Superior temporal gyrus (tissue), 1 donor: ENCODE data around the gene TLNRD1.

ENCODE experiments used
- DNase-seq: peaks from one replicate; pipeline ENCODE4 v3.0.0-alpha.2; 2016; ENCODE audit errors: extremely low spot score

Gene TLNRD1

GRCh38 chr15:81029414-81030300 lies 28.9 kb downstream of the TLNRD1 start:
- no peak for DNase-seq

- no peak for DNase-seq
These were observed 29.6 kb downstream of the TLNRD1 start for GRCh38 chr15:81030301-81030750.

GRCh38 chr15:81031203-81031602 lies 30.5 kb downstream of the TLNRD1 start:
- no peak for DNase-seq

DNA sequence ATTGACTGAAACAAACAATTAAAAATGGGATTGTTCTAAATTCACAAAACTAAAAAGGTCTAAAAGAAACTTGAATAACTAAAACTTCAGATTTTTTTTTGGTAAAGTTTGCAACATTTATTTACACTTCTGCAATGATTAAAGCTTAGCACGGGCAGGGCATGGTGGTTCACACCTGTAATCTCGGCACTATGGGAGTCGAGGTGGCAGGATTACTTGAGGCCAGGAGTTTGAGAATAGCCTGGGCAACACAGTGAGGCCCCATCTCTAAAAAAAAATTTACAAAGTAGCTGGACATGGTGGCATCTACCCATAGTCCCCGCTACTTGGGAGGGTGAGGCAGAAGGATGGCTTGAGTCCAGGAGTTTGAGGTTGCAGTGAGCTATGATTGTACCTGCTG lies 31.6 kb downstream of the TLNRD1 start:
- no peak for DNase-seq

GRCh38 chr15:81032818-81033217 lies 32.1 kb downstream of the TLNRD1 start:
- no peak for DNase-seq

DNA sequence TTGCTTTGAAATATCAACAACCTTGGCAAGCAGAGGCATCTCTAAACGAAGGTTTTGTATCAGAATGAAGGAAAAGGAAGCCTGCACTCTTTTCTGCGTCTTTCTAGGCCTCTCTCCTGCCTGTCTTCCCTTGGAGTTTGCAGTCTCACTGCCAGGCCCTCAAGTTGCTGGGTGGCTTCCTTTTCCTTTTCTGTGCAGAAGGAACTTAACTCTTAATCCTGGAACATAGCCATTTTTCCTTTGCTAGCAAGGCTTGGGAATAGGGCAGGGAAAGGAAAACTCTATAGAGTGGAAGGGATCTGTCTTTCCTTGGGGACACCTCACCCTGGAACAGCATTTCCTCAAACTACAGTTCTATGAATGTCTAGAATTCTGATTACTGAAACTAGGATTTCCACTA lies 32.8 kb downstream of the TLNRD1 start:
- DNase-seq, result no peak

DNA sequence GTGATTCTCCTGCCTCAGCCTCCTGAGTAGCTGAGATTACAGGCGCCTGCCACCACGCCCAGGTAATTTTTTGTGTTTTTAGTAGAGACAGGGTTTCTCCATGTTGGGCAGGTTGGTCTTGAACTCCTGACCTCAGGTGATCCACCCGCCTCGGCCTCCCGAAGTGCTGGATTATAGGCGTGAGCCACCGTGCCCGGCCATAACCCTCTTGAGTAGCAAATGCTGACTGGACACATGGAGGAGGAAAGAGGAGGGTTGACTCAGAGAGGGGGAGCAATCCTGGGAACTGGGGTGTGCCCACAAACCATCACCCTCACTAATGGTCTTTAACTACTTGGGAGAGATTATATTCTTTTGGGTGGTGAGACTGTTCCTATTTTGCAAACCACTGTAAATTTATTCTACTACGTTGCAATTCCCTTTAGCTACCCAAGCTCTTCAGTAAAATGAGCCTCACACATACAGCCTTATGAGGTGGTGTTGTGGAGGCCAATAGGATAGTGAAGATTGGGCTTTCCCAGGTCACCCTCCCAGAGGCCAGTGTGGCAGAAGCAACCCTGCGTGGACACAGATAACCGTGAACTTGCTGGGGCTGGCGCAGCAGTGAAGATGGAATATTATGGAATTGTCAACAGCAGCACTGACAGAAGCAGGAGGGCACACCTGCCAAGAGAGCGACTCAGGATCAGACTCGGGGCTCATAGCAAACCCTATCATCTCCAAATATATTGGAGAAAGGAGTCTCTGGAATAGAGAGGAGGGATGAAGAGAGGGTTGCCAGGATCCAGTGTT lies 37.4 kb downstream of the TLNRD1 start:
- DNase-seq, result no peak

DNA sequence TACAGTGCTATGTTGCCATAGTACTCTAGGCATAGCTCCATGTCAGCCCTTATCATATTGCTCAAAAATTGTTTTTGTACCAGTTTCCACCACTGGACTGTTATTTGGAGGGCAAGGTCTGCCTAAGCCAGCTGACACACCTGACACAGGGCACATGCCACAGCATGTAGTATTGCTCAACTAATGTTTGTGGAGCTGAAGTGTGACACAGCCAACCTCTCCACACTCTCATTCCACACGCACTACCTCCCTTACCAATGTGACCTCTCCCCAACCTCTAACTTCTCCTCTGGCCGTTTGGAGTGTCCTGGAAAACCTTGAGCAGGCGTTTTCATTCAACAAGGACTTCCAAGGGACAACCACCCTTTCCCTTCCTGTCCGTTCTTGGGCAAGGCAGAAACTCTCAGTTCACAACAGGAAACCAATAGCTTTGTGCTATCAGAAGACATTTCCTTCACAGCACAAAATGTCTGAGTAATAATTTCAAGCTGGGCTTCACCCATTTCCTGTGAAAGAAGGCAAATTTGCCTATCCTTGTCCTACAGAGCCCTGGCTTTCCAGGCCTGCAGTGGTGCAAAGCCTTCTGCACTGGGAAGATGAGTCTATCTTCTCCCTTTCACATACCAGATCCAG lies 38.4 kb downstream of the TLNRD1 start:
- DNase-seq, result no peak

DNA sequence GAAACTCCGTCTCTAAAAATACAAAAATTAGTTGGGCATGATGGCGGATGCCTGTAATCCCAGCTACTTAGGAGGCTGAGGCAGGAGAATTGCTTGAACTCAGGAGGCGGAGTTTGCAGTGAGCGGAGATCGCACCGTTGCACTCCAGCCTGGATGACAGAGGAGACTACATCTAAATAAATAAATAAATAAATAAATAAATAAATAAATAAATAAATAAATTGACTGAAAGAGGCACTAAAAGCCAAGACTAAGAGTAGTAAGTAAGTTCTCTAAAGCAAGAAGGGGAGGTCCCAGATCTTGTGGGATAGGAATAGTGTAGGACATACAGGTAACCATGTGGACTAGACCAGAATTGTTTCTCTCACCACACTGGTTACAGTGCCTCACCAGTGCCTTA lies 40.0 kb downstream of the TLNRD1 start:
- DNase-seq, result no peak

- no peak for DNase-seq
These were observed 42.7 kb downstream of the TLNRD1 start for GRCh38 chr15:81043281-81043934.

GRCh38 chr15:81043935-81044575 lies 43.3 kb downstream of the TLNRD1 start:
- no peak for DNase-seq

DNA sequence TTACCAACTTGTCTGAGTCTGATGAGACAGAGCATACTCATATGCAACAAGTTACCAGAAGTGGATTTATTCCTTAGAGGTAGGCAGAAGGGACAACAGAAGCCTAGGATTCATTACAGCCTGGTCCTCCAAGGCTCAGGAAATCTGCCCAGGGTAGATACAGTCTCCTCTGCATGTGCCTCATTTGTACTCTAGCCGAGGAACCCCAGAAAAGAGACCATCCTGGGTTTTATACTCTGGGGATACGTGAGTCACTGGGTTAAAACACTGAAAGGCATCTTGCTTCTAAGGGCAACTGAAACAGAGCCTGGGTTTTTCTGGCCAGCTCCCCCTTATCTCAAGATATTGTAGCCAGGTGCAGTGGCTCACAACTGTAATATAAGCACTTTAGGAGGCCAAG lies 45.6 kb downstream of the TLNRD1 start:
- no peak for DNase-seq

GRCh38 chr15:81047928-81048327 lies 47.2 kb downstream of the TLNRD1 start:
- no peak for DNase-seq

DNA sequence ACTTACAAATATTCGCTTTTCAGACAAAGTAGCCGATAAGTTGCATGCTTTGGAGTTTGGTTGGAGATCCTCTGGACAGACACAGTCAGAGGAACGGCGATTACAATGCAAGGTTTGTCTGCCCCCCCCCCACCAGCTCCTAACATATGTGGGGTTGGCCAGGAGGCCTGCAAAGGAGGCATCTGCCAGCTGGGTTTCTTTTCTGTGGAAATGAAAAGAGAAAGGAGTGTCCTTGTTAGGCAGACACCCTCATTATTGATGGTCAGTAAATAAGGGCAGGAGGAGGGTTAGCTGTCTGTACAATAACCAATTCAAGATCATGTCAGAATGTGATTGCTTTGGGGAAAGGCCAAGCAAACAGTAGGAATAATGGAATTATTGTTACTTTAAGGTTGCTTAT lies 49.1 kb downstream of the TLNRD1 start:
- DNase-seq, result peak; percentile 84

- no peak for DNase-seq
These were observed 49.5 kb downstream of the TLNRD1 start for GRCh38 chr15:81050259-81050658.

- DNase-seq, result no peak
These were observed 50.1 kb downstream of the TLNRD1 start for GRCh38 chr15:81050805-81051204.

DNA sequence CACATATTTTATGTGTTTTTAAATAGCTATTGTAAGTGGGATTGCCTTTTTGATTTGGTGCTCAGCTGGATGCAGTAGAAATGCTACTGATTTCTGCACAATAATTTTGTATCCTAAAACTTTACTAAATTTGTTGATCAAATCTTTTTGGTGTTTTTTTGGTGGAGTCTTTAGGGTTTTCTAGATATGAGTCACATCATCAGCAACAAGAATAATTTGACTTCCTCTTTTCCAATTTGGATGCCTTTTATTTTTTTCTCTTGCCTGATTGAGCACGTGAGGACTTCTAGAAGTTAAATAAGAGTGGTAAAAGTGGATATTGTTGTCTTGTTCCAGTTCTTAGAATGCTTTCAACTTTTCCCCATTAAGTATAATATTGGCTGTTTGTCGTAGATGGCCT lies 51.3 kb downstream of the TLNRD1 start:
- no peak for DNase-seq

DNA sequence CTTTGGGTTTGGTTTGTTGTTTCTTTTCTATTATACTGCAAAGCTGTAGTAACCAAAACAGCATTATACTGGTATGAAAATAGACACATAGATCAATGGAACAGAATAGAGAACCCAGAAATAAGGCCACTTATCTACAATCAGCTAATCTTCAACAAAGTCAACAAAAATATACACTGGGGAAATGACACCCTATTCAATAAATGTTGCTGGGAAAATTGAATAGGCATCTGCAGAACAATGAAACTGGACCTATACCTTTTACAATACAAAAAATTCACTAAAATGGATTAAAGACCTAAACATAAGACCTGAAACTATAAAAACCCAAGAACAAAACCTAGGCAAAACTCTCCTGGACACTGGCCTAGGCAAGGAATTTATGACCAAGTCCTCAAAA lies 52.9 kb downstream of the TLNRD1 start:
- no peak for DNase-seq

- DNase-seq, result no peak
These were observed 53.5 kb downstream of the TLNRD1 start for GRCh38 chr15:81054236-81054635.
